NCI-H187 (cell line): ENCODE results near the gene ROS1.
"Not testable (repeated sequence)": the region's sequence is repeated elsewhere in the genome, so short reads cannot be mapped to it uniquely, and the experiment has no call there.

Experiments
- DNase-seq, 2 experiments: peaks; one replicate each; lab custom pipeline; 2025; lab: John Stamatoyannopoulos, UW

Gene ROS1

GRCh38 chr6:117266257-117267053, 159.3 kb downstream of the ROS1 start:
- DNase-seq = no peak

- no peak for DNase-seq
Measured at GRCh38 chr6:117265410-117266256, 160.1 kb downstream of the ROS1 start, which contains the start of gene VGLL2. Gene VGLL2 (plus strand): TSS chr6:117265558. CDS start chr6:117265764, 206 bp downstream.

GRCh38 chr6:117264692-117265409, 160.9 kb downstream of the ROS1 start:
- no peak for DNase-seq

GRCh38 chr6:117264369-117264691, 161.4 kb downstream of the ROS1 start:
- no peak for DNase-seq

- DNase-seq = no peak
Measured at GRCh38 chr6:117263353-117263927, 162.3 kb downstream of the ROS1 start.

- DNase-seq = no peak
Measured at GRCh38 chr6:117262799-117263198, 162.9 kb downstream of the ROS1 start.

- DNase-seq = no peak
Measured at GRCh38 chr6:117253785-117254184, 172.0 kb downstream of the ROS1 start.

GRCh38 chr6:117244979-117245378, 180.8 kb downstream of the ROS1 start:
- DNase-seq = not testable (repeated sequence)

- not testable (repeated sequence) for DNase-seq
Measured at GRCh38 chr6:117244571-117244970, 181.2 kb downstream of the ROS1 start.
